Mesodermal cell (in vitro differentiated cells): ENCODE results near the gene C17orf113.

Source experiments
- H3K27ac ChIP-seq: 2 replicates; pipeline ENCODE4 v1.7.0; 2013; ENCODE audit warnings: mild to moderate bottlenecking, low read depth, low read length, moderate library complexity; ENCODE audit not compliant: severe bottlenecking
- H3K36me3 ChIP-seq: 2 replicates; pipeline ENCODE4 v1.7.1; 2013; ENCODE audit warnings: mild to moderate bottlenecking, low read length, moderate library complexity; ENCODE audit not compliant: control insufficient read depth, insufficient read depth
- H3K4me1 ChIP-seq: one replicate; pipeline ENCODE4 v1.7.1; 2013; ENCODE audit warnings: mild to moderate bottlenecking, low read length; ENCODE audit not compliant: insufficient read depth, control insufficient read depth, poor library complexity, severe bottlenecking
- H3K4me3 ChIP-seq: 2 replicates; pipeline ENCODE4 v1.7.0; 2013; ENCODE audit warnings: low read length, control low read depth, mild to moderate bottlenecking; ENCODE audit not compliant: insufficient read depth, poor library complexity, severe bottlenecking; ENCODE audit errors: extremely low read depth
- H3K9me3 ChIP-seq: 2 replicates; pipeline ENCODE4 v1.7.1; 2013; ENCODE audit warnings: mild to moderate bottlenecking, low read length, moderate library complexity; ENCODE audit not compliant: control insufficient read depth
- WGBS, 2 experiments: methylation state at CpG; one replicate each; pipeline ENCODE4 v1.1.5; 2013; ENCODE audit warnings: missing lambda C conversion rate in 2 of 2; ENCODE audit not compliant: insufficient coverage in 2 of 2; 5-methylcytosine and 5-hydroxymethylcytosine counted together

Gene C17orf113

GRCh38 chr17:42055027-42055426, 4.6 kb upstream of the C17orf113 start:
- Histone ChIP-seq H3K4me3 (no peak overlapping the region), H3K27ac (no peak overlapping the region), H3K9me3 (no peaks in the 10 kb centered on the region), H3K4me1 (peaks cover 16% of the 10 kb centered on the region), H3K36me3 (no peaks in the 10 kb centered on the region)
- 34% methylated on average over 3 of the region's 3 CpGs; no CpG with 5 or more reads in 1 of the 2 experiments for WGBS, 2 experiments

- 28 to 29% methylated on average over 3 to 7 of the region's 12 CpGs for WGBS, 2 experiments
- H3K4me1 ChIP-seq = peaks cover 20% of the 10 kb centered on the region
- H3K27ac ChIP-seq = no peak overlapping the region
- H3K36me3 ChIP-seq = no peaks in the 10 kb centered on the region
- no peak overlapping the region for H3K4me3 ChIP-seq
- no peaks in the 10 kb centered on the region for H3K9me3 ChIP-seq
Measured at GRCh38 chr17:42053731-42054500, 3.5 kb upstream of the C17orf113 start.

- no peak overlapping the region for H3K4me3 ChIP-seq
Measured at GRCh38 chr17:42052346-42052877, 2.0 kb upstream of the C17orf113 start.

GRCh38 chr17:42051645-42052044, 1.2 kb upstream of the C17orf113 start:
- 88 to 90% methylated on average over 7 of the region's 7 CpGs for WGBS, 2 experiments
- Histone ChIP-seq H3K9me3 (no peaks in the 10 kb centered on the region), H3K36me3 (no peaks in the 10 kb centered on the region), H3K4me3 (no peak overlapping the region), H3K4me1 (peaks cover 20% of the 10 kb centered on the region), H3K27ac (no peak overlapping the region)

More at GRCh38 chr17:42052346-42052877, 2.0 kb upstream of the C17orf113 start:
- Histone ChIP-seq H3K4me1 (peaks cover 20% of the 10 kb centered on the region), H3K9me3 (no peaks in the 10 kb centered on the region), H3K36me3 (no peaks in the 10 kb centered on the region), H3K27ac (no peak overlapping the region)
- WGBS, 2 experiments = 96% methylated on average over 4 to 5 of the region's 6 CpGs

GRCh38 chr17:42051013-42051400, 606 bp upstream of the C17orf113 start:
- H3K27ac ChIP-seq = no peak overlapping the region
- H3K4me1 ChIP-seq = peaks cover 20% of the 10 kb centered on the region
- H3K36me3 ChIP-seq = no peaks in the 10 kb centered on the region
- H3K4me3 ChIP-seq = peak overlapping the region; percentile 49
- 46 to 52% methylated on average over 6 to 7 of the region's 8 CpGs for WGBS, 2 experiments
- no peaks in the 10 kb centered on the region for H3K9me3 ChIP-seq

- Histone ChIP-seq H3K4me3 (peak overlapping the region; percentile 49), H3K27ac (peak overlapping the region; percentile 16), H3K36me3 (no peaks in the 10 kb centered on the region), H3K9me3 (no peaks in the 10 kb centered on the region), H3K4me1 (peaks cover 11% of the 10 kb centered on the region)
- 0 to 3% methylated on average over 5 to 6 of the region's 7 CpGs for WGBS, 2 experiments
Measured at GRCh38 chr17:42049834-42050392, 488 bp downstream of the C17orf113 start.

- no peak overlapping the region for H3K4me3 ChIP-seq
- 83 to 91% methylated on average over 8 to 9 of the region's 12 CpGs for WGBS, 2 experiments
Measured at GRCh38 chr17:42047343-42047742, 3.1 kb downstream of the C17orf113 start.

GRCh38 chr17:42045719-42046118, 4.7 kb downstream of the C17orf113 start:
- Histone ChIP-seq H3K27ac (no peak overlapping the region), H3K4me1 (peaks cover 6% of the 10 kb centered on the region), H3K4me3 (no peak overlapping the region), H3K36me3 (no peaks in the 10 kb centered on the region), H3K9me3 (no peaks in the 10 kb centered on the region)
- WGBS, 2 experiments = 86 to 92% methylated on average over 1 of the region's 1 CpG

More at GRCh38 chr17:42047343-42047742, 3.1 kb downstream of the C17orf113 start:
- Histone ChIP-seq H3K36me3 (no peaks in the 10 kb centered on the region), H3K4me1 (peaks cover 6% of the 10 kb centered on the region), H3K27ac (no peak overlapping the region), H3K9me3 (no peaks in the 10 kb centered on the region)

GRCh38 chr17:42042598-42043319, 7.6 kb downstream of the C17orf113 start:
- H3K4me1 ChIP-seq = no peaks in the 10 kb centered on the region
- no peak overlapping the region for H3K27ac ChIP-seq
- WGBS, 2 experiments = 95% methylated on average over 18 to 20 of the region's 20 CpGs
- no peaks in the 10 kb centered on the region for H3K9me3 ChIP-seq
- no peak overlapping the region for H3K4me3 ChIP-seq
- H3K36me3 ChIP-seq = no peaks in the 10 kb centered on the region

GRCh38 chr17:42041619-42042018, 8.8 kb downstream of the C17orf113 start:
- no peak overlapping the region for H3K27ac ChIP-seq
- no peaks in the 10 kb centered on the region for H3K9me3 ChIP-seq
- no peaks in the 10 kb centered on the region for H3K4me1 ChIP-seq

More at GRCh38 chr17:42041619-42042018, 8.8 kb downstream of the C17orf113 start:
- H3K36me3 ChIP-seq = no peaks in the 10 kb centered on the region
- no peak overlapping the region for H3K4me3 ChIP-seq
